K562 (cell line): ENCODE measurements around the gene DNAJB12. TPM values are rescaled to one million over a fixed set of nuclear protein-coding genes. Genes with fewer than 3 reads are reported as not detected.

Experiments
- BMI1 ChIP-seq: fragments of 150-350 bp; IDR thresholded peaks from 2 replicates; pipeline ENCODE4 v1.6.1; 2014; ENCODE audit warnings: low read length
- CHD7 ChIP-seq: fragments of 200-600 bp; sonication (generic); IDR thresholded peaks from one replicate; pipeline ENCODE4 v1.6.1; 2012; ENCODE audit warnings: mild to moderate bottlenecking, low read depth, low read length, inconsistent platforms
- JUND ChIP-seq, 2 experiments: IDR thresholded peaks; 2 replicates in 1 of 2; 3 replicates in 1 of 2; pipeline ENCODE4 v1.6.1; 2011; ENCODE audit warnings: borderline replicate concordance in 2 of 2, low read depth in 2 of 2, low read length in 2 of 2, improper control_type of control experiment in 1 of 2, missing biosample characterization in 1 of 2, missing genetic modification characterization in 1 of 2, missing genetic modification reagents in 1 of 2
- LEF1 ChIP-seq: fragments of 450-650 bp; IDR thresholded peaks from 2 replicates; pipeline ENCODE4 v1.6.1; 2016; ENCODE audit warnings: mild to moderate bottlenecking
- MBD2 ChIP-seq: sonication (generic); IDR thresholded peaks from 2 replicates; pipeline ENCODE4 v1.6.1; 2016; ENCODE audit warnings: low read depth, borderline replicate concordance
- MIER1 ChIP-seq: fragments of 450-650 bp; IDR thresholded peaks from 2 replicates; pipeline ENCODE4 v1.6.1; 2016; ENCODE audit warnings: antibody characterized with exemption, mild to moderate bottlenecking, low read depth
- MXI1 ChIP-seq: IDR thresholded peaks from 2 replicates; pipeline ENCODE4 v1.6.1; 2011; ENCODE audit warnings: low read depth, mild to moderate bottlenecking, improper control_type of control experiment, low read length
- NFRKB ChIP-seq: fragments of 450-650 bp; IDR thresholded peaks from 2 replicates; pipeline ENCODE4 v1.6.1; 2016; ENCODE audit warnings: low read depth
- PPARD ChIP-seq: fragments of 250-450 bp; sonication (Bioruptor Pico); IDR thresholded peaks from 2 replicates; pipeline ENCODE4 v1.8.0; 2022; ENCODE audit warnings: inconsistent platforms, mild to moderate bottlenecking, moderate library complexity
- SREBF2 ChIP-seq: sonication (generic); formaldehyde crosslinking; IDR thresholded peaks from 2 replicates; pipeline ENCODE4 v1.4.0; 2020; ENCODE audit warnings: mild to moderate bottlenecking, missing genetic modification reagents
- TEAD2 ChIP-seq: fragments of 450-650 bp; IDR thresholded peaks from 2 replicates; pipeline ENCODE4 v1.6.1; 2016; ENCODE audit warnings: missing genetic modification characterization, control low read depth, missing compliant biosample characterization
- ZNF316 ChIP-seq: fragments of 450-650 bp; IDR thresholded peaks from 2 replicates; pipeline ENCODE4 v1.6.1; 2016
- ZNF518B ChIP-seq: fragments of 250-450 bp; sonication (Bioruptor Pico); IDR thresholded peaks from 2 replicates; pipeline ENCODE4 v1.5.0; 2021; ENCODE audit warnings: mild to moderate bottlenecking, moderate library complexity
- polyA plus RNA-seq, 8 experiments: library from polyadenylated mRNA; depleted of rRNA in 4 of 8; stranded (reverse) in 5 of 8; unstranded in 3 of 8; fragments of >200 nt; fragmentation: Nextera tagmentation in 2 of 8; fragmentation: Illumina TruSeq in 1 of 8; extraction: Ambion mirVana in 2 of 8; extraction: Trizol in 1 of 8; gene quantifications; 2 replicates each; pipeline versions ENCODE4 v1.2.1 to v1.2.3, GENCODE V29; 2011 to 2014; ENCODE audit warnings: inconsistent platforms in 1 of 8, missing spikeins in 1 of 8
- total RNA-seq, 7 experiments: library from RNA; depleted of rRNA in 6 of 7; stranded (reverse); fragments of >200 nt in 6 of 7; fragmentation: Illumina TruSeq in 2 of 7; extraction: Trizol in 2 of 7; gene quantifications; 2 replicates each; pipeline versions ENCODE4 v1.2.1 to v1.2.3, GENCODE V29; 2011 to 2021; ENCODE audit warnings: low replicate concordance in 1 of 7

DNAJB12 gene
- total and polyA plus RNA-seq, 9 of the 15 experiments (the other 6 are each of a cell fraction or from before 2014, with no cell fraction given), result 3.5 to 31.5 (median 20.3) TPM

- TF ChIP-seq CHD7 (peak; percentile 100), TEAD2 (tag) (no peak), SREBF2 (CRISPR knock-in tag) (no peak), ZNF316 (no peak), JUND (IDR thresholded peaks at IDR 0.05; ENCODE audit: borderline replicate concordance, low read depth, low read length) (peak; percentile 76), JUND (tag; IDR thresholded peaks at IDR 0.05; ENCODE audit: borderline replicate concordance, low read depth, low read length) (peak; percentile 45; the same call in 1 of the 3 replicates), PPARD (CRISPR knock-in tag) (no peak), BMI1 (no peak), NFRKB (peak; percentile 94), MBD2 (peak; percentile 88), MXI1 (peak; percentile 75), MIER1 (no peak; the same call in 1 of the 2 replicates), LEF1 (peak; percentile 84), ZNF518B (CRISPR knock-in tag) (no peak)
These were observed at the start of gene DNAJB12 (continued) for GRCh38 chr10:72354356-72355213.
